ENCODE measurements around the gene MS4A15. TPM values are rescaled to one million over a fixed set of nuclear protein-coding genes. Genes with fewer than 3 reads are reported as not detected.

The MS4A15 gene
- total RNA-seq, 3 donors from 2014 or later = not detected

DNA sequence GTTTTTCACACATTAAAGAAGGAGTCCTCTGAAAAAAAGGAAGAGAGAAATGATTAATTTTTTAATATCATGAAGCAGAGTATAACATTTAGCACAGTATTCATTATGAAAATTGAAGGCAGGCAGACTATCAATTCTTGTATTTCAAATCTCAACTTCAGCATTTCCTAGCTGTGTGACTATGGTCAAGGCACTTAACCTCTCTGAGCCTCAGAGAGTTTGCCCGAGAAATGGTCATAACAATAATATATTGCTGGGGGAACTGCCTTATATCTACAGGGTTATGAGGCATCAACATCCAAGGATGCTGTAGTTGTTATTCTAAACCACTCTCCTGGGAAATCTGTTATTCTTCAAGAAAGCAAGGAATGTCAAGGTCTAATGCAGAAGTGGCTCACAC is 31.1 kb upstream of the MS4A15 start:
- no peak for DNase-seq (ENCODE audit: low spot score in 2 of 2)
- H3K36me3 ChIP-seq = no peaks in the 10 kb centered on the region
- peaks cover 0 to 4% of the 10 kb centered on the region in 2 donors for H3K27me3 ChIP-seq
- intact Hi-C loops (cut with DNase I; ENCODE audit: low total_unique reads) = no loop called here
- H3K4me1 ChIP-seq = no peaks in the 10 kb centered on the region
- H3K27ac ChIP-seq = no peak overlapping the region
- no peak overlapping the region for H3K4me3 ChIP-seq
- TF ChIP-seq CTCF (IDR thresholded peaks at IDR 0.05) = no peak
- TF ChIP-seq POLR2AphosphoS5 (IDR thresholded peaks at IDR 0.05) = no peak
- TF ChIP-seq POLR2A (IDR thresholded peaks at IDR 0.05) = no peak
- H3K9me3 ChIP-seq = no peaks in the 10 kb centered on the region

GRCh38 chr11:60731586-60731985 is 25.1 kb upstream of the MS4A15 start:
- H3K27ac ChIP-seq = no peak overlapping the region
- peaks cover 0 to 4% of the 10 kb centered on the region in 2 donors for H3K27me3 ChIP-seq
- no peaks in the 10 kb centered on the region for H3K9me3 ChIP-seq
- intact Hi-C loops (cut with DNase I; ENCODE audit: low total_unique reads) = no loop called here
- TF ChIP-seq CTCF (IDR thresholded peaks at IDR 0.05) (no peak), POLR2A (IDR thresholded peaks at IDR 0.05) (no peak), POLR2AphosphoS5 (IDR thresholded peaks at IDR 0.05) (no peak)
- H3K36me3 ChIP-seq = no peaks in the 10 kb centered on the region
- no peak for DNase-seq (ENCODE audit: low spot score in 2 of 2)
- no peak overlapping the region for H3K4me3 ChIP-seq
- H3K4me1 ChIP-seq = no peaks in the 10 kb centered on the region

DNA sequence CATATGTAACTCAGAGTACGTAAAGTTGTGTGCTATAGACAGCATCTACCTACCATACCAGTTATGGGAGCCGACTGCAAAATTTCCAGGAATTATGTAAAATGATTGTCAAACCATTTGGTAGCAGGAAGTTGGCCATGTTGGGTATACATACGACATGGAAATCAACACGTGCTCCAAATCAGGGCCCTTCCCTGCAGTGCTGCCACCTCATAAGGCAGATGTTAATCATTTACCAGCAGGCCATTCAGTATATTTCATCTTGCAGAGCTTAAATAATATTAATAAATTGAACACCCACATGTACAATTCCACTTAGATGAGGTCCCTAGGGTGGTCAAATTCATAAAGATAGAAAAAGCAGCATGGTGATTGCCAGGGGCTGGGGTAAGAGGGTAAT is 22.4 kb upstream of the MS4A15 start:
- TF ChIP-seq POLR2A (IDR thresholded peaks at IDR 0.05) (no peak), CTCF (IDR thresholded peaks at IDR 0.05) (no peak), POLR2AphosphoS5 (IDR thresholded peaks at IDR 0.05) (no peak)
- Histone ChIP-seq H3K36me3 (no peaks in the 10 kb centered on the region), H3K4me3 (no peak overlapping the region), H3K4me1 (no peaks in the 10 kb centered on the region), H3K27ac (no peak overlapping the region), H3K9me3 (no peaks in the 10 kb centered on the region), H3K27me3 (peaks cover 0 to 4% of the 10 kb centered on the region in 2 donors)
- no peak for DNase-seq (ENCODE audit: low spot score in 2 of 2)
- intact Hi-C loops (cut with DNase I; ENCODE audit: low total_unique reads) = no loop called here

DNA sequence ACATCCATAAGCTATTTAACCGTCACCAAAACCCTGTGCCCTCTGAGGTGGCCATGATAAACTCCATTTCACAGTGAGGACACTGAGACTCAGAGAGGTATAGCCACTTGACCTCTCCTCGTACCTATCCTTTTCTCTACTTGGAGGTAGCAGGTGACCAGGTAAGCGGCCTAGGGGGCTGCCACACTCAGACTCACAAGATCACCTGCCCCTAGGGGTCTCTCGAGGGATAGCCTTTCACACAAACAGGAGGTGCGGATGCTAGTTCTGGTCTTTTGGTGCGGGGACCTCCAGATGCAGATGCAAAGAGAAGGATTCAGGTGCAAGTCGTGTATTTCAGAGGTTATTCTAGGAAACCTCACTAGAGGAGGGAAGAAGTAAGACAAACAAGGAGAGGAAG is 17.6 kb upstream of the MS4A15 start:
- H3K4me3 ChIP-seq = no peak overlapping the region

DNA sequence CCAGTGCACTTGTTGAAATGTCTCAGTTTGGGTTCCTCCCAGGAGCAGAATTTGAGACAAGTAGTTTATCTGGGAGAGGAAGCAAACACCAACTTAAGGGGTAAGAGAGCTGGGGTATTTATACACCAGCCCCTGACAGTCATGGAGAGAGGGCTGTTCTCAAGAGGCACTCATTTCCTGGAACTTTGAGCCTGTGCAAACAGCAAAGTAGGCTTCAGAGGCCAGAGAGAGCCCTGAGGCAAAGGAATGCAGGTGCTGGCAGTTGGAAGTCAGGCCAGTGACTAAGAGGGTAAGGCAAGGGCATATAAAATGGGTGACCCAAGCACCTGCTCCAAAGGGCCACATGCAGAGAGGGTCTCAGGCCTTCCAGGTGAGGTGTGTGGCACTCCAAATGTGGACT is 16.1 kb upstream of the MS4A15 start:
- TF ChIP-seq POLR2AphosphoS5 (IDR thresholded peaks at IDR 0.05) = no peak
- no peak for TF ChIP-seq CTCF (IDR thresholded peaks at IDR 0.05)
- no peak for TF ChIP-seq POLR2A (IDR thresholded peaks at IDR 0.05)
- H3K9me3 ChIP-seq = no peaks in the 10 kb centered on the region
- H3K36me3 ChIP-seq = no peaks in the 10 kb centered on the region
- H3K4me1 ChIP-seq = no peaks in the 10 kb centered on the region
- peaks cover 0 to 5% of the 10 kb centered on the region in 2 donors for H3K27me3 ChIP-seq
- DNase-seq (ENCODE audit: low spot score in 2 of 2) = no peak
- no peak overlapping the region for H3K4me3 ChIP-seq
- intact Hi-C loops (cut with DNase I; ENCODE audit: low total_unique reads) = no loop called here
- no peak overlapping the region for H3K27ac ChIP-seq

More for the DNA sequence above, 17.6 kb upstream of the MS4A15 start:
- TF ChIP-seq POLR2AphosphoS5 (IDR thresholded peaks at IDR 0.05) (no peak), CTCF (IDR thresholded peaks at IDR 0.05) (no peak), POLR2A (IDR thresholded peaks at IDR 0.05) (no peak)
- DNase-seq (ENCODE audit: low spot score in 2 of 2) = no peak
- H3K27ac ChIP-seq = no peak overlapping the region
- no peaks in the 10 kb centered on the region for H3K9me3 ChIP-seq
- intact Hi-C loops (cut with DNase I; ENCODE audit: low total_unique reads) = no loop called here
- no peaks in the 10 kb centered on the region for H3K4me1 ChIP-seq
- no peaks in the 10 kb centered on the region for H3K36me3 ChIP-seq
- H3K27me3 ChIP-seq = peaks cover 0 to 5% of the 10 kb centered on the region in 2 donors
